NCI-H1105 treated with DMSO at 0.1 percent for 48 hours (cell line): ENCODE data around the gene B4GALT3.
A peak's percentile ranks its signal among the peaks of the same experiment; 100 is the strongest.

Experiments used
- DNase-seq: peaks from one replicate; lab custom pipeline; 2025; lab: John Stamatoyannopoulos, UW

Gene B4GALT3

GRCh38 chr1:161187311-161187710 is 10.0 kb upstream of the B4GALT3 start:
- no peak for DNase-seq

GRCh38 chr1:161185732-161186311 is 8.5 kb upstream of the B4GALT3 start:
- DNase-seq: no peak

- DNase-seq: peak; percentile 7
These were observed 8.0 kb upstream of the B4GALT3 start for GRCh38 chr1:161185282-161185682.

- DNase-seq: no peak
These were observed 4.9 kb upstream of the B4GALT3 start for GRCh38 chr1:161182214-161182613.

- peak; percentile 2 for DNase-seq
These were observed 3.3 kb upstream of the B4GALT3 start for GRCh38 chr1:161180639-161181038.

GRCh38 chr1:161179698-161180097 is 2.4 kb upstream of the B4GALT3 start:
- no peak for DNase-seq

- DNase-seq: no peak
These were observed 583 bp upstream of the B4GALT3 start for GRCh38 chr1:161177936-161178244.

GRCh38 chr1:161176468-161177111 is 717 bp downstream of the B4GALT3 start:
- DNase-seq: peak; percentile 30

GRCh38 chr1:161175771-161176453 is 1.4 kb downstream of the B4GALT3 start:
- DNase-seq: no peak

GRCh38 chr1:161174911-161175310 is 2.4 kb downstream of the B4GALT3 start:
- DNase-seq: no peak

- no peak for DNase-seq
These were observed 3.6 kb downstream of the B4GALT3 start for GRCh38 chr1:161173711-161174110.

- no peak for DNase-seq
These were observed 4.4 kb downstream of the B4GALT3 start for GRCh38 chr1:161172776-161173376.

GRCh38 chr1:161172349-161172748 is 5.0 kb downstream of the B4GALT3 start:
- DNase-seq: no peak

- no peak for DNase-seq
These were observed 5.6 kb downstream of the B4GALT3 start for GRCh38 chr1:161171696-161172095.

GRCh38 chr1:161171191-161171590 is 6.1 kb downstream of the B4GALT3 start:
- DNase-seq: no peak

- DNase-seq: no peak
These were observed 8.4 kb downstream of the B4GALT3 start for GRCh38 chr1:161168906-161169305.

GRCh38 chr1:161166669-161167548 is 10.4 kb downstream of the B4GALT3 start:
- DNase-seq: peak; percentile 33

GRCh38 chr1:161165742-161166668 is 11.3 kb downstream of the B4GALT3 start, which contains the start of gene PPOX:
PPOX (plus strand) TSS chr1:161166426; CDS start chr1:161166848, 422 bp downstream.
- peak; percentile 99 for DNase-seq

GRCh38 chr1:161164901-161165610 is 12.3 kb downstream of the B4GALT3 start:
- DNase-seq: no peak

GRCh38 chr1:161163793-161164192 is 13.5 kb downstream of the B4GALT3 start:
- DNase-seq: no peak
